Cardiac muscle cell (in vitro differentiated cells and primary cell): Measurements from ENCODE around the gene JAKMIP1. TPM values are rescaled to one million over a fixed set of nuclear protein-coding genes. Genes with fewer than 3 reads are reported as not detected.
A peak's percentile ranks its signal among the peaks of the same experiment; 100 is the strongest.

Source experiments
- DNase-seq, 2 donors: peaks; one replicate each; pipeline versions ENCODE4 v3.0.0 to v3.0.0-alpha.2; 2010 to 2017; ENCODE audit warnings: low read depth in 1 of 2, low spot score in 1 of 2
- H3K27ac ChIP-seq: fragments of 200-600 bp; sonication (generic); 2 replicates; pipeline ENCODE4 v1.5.1; 2016
- H3K27me3 ChIP-seq: fragments of 200-600 bp; sonication (generic); 2 replicates; pipeline ENCODE4 v1.6.0; 2016; ENCODE audit warnings: control low read depth
- H3K36me3 ChIP-seq: fragments of 200-600 bp; sonication (generic); 2 replicates; pipeline ENCODE4 v1.5.1; 2016; ENCODE audit warnings: control low read depth
- H3K4me1 ChIP-seq: fragments of 200-600 bp; sonication (generic); 2 replicates; pipeline ENCODE4 v1.8.1; 2017; ENCODE audit warnings: low read depth, mild to moderate bottlenecking, mixed run types
- H3K4me3 ChIP-seq: fragments of 200-600 bp; sonication (generic); 2 replicates; pipeline ENCODE4 v1.5.1; 2016; ENCODE audit warnings: mild to moderate bottlenecking
- H3K9me3 ChIP-seq: fragments of 200-600 bp; sonication (generic); 2 replicates; pipeline ENCODE4 v1.5.1; 2017; ENCODE audit warnings: low read depth, mild to moderate bottlenecking, control low read depth
- CTCF ChIP-seq: IDR thresholded peaks from 2 replicates; pipeline ENCODE4 v1.5.1; 2012; ENCODE audit warnings: low read depth, mild to moderate bottlenecking, low read length
- polyA plus RNA-seq: library from polyadenylated mRNA; unstranded; fragments of >200 nt; fragmentation: Nextera tagmentation; extraction: Ambion mirVana; gene quantifications from 2 replicates; pipeline ENCODE4 v1.2.1, GENCODE V29; 2016
- total RNA-seq: library from RNA; depleted of rRNA; stranded (reverse); fragments of >200 nt; gene quantifications from 2 replicates; pipeline ENCODE4 v1.2.3, GENCODE V29; 2016

The JAKMIP1 gene
- total and polyA plus RNA-seq, 2 experiments from 2014 or later, result 0.68 to 1.2 TPM

DNA sequence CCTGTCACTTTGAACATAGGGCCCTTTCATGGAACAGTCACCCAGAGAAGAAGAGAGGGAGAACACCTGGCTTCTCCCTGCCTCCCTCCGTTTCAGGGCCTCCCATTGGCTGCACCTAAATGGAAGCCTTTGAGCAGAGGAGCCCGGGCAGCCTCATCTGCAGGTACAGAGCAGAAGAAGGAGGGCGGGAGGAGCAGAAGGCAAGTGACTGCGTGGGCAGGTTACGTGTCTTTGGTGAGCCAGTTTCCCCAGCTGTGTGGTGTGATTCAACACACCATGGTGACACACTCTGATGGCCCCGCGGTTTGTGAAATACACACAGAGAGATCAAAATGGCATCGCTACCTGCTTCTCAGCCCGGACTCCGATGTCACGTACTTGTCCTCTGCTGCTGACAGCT is 182.5 kb downstream of the JAKMIP1 start:
- Histone ChIP-seq H3K36me3 (no peaks in the 10 kb centered on the region), H3K27me3 (peaks cover 4% of the 10 kb centered on the region), H3K27ac (no peak overlapping the region), H3K4me3 (no peak overlapping the region), H3K4me1 (no peaks in the 10 kb centered on the region), H3K9me3 (no peaks in the 10 kb centered on the region)
- no peak for DNase-seq
- TF ChIP-seq CTCF, result no peak

DNA sequence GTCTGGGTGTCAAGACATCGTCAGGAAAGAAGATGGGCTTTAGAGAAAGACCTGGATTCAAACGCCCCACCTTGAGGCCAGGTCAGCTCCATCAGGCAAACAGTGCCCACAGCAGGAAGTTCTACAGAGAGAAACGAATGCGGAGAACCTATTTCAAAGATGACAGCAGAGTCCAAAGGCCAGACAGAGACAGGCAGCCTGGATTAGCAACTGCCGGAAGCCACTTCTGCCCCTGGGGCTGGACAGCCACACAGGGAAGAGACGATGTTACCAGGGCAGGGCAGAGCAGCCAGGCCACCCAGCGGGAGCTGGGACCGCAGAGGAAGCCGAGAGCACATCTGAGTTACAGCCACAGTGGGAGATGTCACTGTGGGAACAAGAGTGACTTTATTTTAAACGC is 183.3 kb downstream of the JAKMIP1 start:
- Histone ChIP-seq H3K9me3 (no peaks in the 10 kb centered on the region), H3K36me3 (no peaks in the 10 kb centered on the region), H3K4me1 (no peaks in the 10 kb centered on the region), H3K27me3 (peaks cover 4% of the 10 kb centered on the region), H3K27ac (no peak overlapping the region), H3K4me3 (no peak overlapping the region)
- no peak for DNase-seq
- no peak for TF ChIP-seq CTCF

GRCh38 chr4:6013564-6013963 is 186.8 kb downstream of the JAKMIP1 start:
- peaks cover 28% of the 10 kb centered on the region for H3K27me3 ChIP-seq
- H3K4me1 ChIP-seq, result no peaks in the 10 kb centered on the region
- no peak for TF ChIP-seq CTCF
- H3K9me3 ChIP-seq, result no peaks in the 10 kb centered on the region
- DNase-seq, result no peak
- no peak overlapping the region for H3K27ac ChIP-seq
- no peaks in the 10 kb centered on the region for H3K36me3 ChIP-seq
- no peak overlapping the region for H3K4me3 ChIP-seq

- no peak for TF ChIP-seq CTCF
- no peaks in the 10 kb centered on the region for H3K4me1 ChIP-seq
Measured at GRCh38 chr4:6012200-6012599, 188.1 kb downstream of the JAKMIP1 start.

DNA sequence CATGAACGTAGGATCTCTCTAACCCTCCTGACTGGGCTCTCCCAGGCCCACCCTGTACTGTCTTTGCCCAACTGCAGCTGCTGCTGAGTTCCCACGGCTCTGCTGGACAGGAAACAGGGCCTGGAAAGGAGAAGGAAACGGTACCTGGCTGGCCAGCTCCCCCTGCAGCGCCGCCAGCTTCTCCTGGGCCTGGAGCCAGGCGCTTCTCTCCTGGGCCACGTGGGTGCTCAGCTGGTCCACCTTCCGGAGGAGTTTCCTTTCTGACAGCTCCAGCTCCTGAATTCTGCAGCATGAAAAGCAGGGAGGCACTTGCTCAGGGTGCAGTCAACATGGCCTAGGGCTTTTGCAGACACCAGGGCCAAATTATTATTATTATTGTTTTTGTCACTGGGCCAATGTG is 188.7 kb downstream of the JAKMIP1 start:
- Histone ChIP-seq H3K36me3 (no peaks in the 10 kb centered on the region), H3K4me1 (no peaks in the 10 kb centered on the region), H3K27ac (no peak overlapping the region), H3K27me3 (peaks cover 43% of the 10 kb centered on the region), H3K4me3 (no peak overlapping the region), H3K9me3 (no peaks in the 10 kb centered on the region)
- no peak for TF ChIP-seq CTCF
- peak in 1 of 2 donors; percentile 8 for DNase-seq

More at GRCh38 chr4:6012200-6012599, 188.1 kb downstream of the JAKMIP1 start:
- DNase-seq, result no peak
- Histone ChIP-seq H3K9me3 (no peaks in the 10 kb centered on the region), H3K27me3 (peaks cover 38% of the 10 kb centered on the region), H3K36me3 (no peaks in the 10 kb centered on the region), H3K4me3 (no peak overlapping the region), H3K27ac (no peak overlapping the region)

- H3K36me3 ChIP-seq, result no peaks in the 10 kb centered on the region
- H3K4me3 ChIP-seq, result no peak overlapping the region
- peaks cover 47% of the 10 kb centered on the region for H3K27me3 ChIP-seq
- H3K9me3 ChIP-seq, result no peaks in the 10 kb centered on the region
- no peaks in the 10 kb centered on the region for H3K4me1 ChIP-seq
- no peak for TF ChIP-seq CTCF
- H3K27ac ChIP-seq, result no peak overlapping the region
- no peak for DNase-seq
Measured at GRCh38 chr4:6011271-6011671, 189.1 kb downstream of the JAKMIP1 start.
